Hepatocyte (in vitro differentiated cells): ENCODE data around the gene BRD3. TPM values are rescaled to one million over a fixed set of nuclear protein-coding genes. Genes with fewer than 3 reads are reported as not detected.

Experiments
- DNase-seq: peaks from one replicate; pipeline ENCODE4 v3.0.0-alpha.2; 2016; ENCODE audit warnings: low spot score
- H2AFZ ChIP-seq: fragments of 200-600 bp; sonication (generic); 2 replicates; pipeline ENCODE4 v1.6.0; 2016; ENCODE audit warnings: antibody characterized with exemption, mild to moderate bottlenecking
- H3K27ac ChIP-seq: fragments of 200-600 bp; sonication (generic); 2 replicates; pipeline ENCODE4 v1.5.1; 2016; ENCODE audit warnings: mild to moderate bottlenecking
- H3K27me3 ChIP-seq: fragments of 200-600 bp; sonication (generic); 2 replicates; pipeline ENCODE4 v1.6.1; 2016
- H3K36me3 ChIP-seq: fragments of 200-600 bp; sonication (generic); replicated peaks from 2 replicates; pipeline ENCODE4 v1.5.1; 2016; ENCODE audit warnings: low read depth; ENCODE audit not compliant: insufficient read depth
- H3K4me1 ChIP-seq: fragments of 200-600 bp; sonication (generic); 2 replicates; pipeline ENCODE4 v1.5.1; 2016; ENCODE audit warnings: mild to moderate bottlenecking, moderate library complexity; ENCODE audit not compliant: insufficient read depth
- H3K4me2 ChIP-seq: fragments of 200-600 bp; sonication (generic); 2 replicates; pipeline ENCODE4 v1.6.0; 2016
- H3K4me3 ChIP-seq: fragments of 200-600 bp; sonication (generic); 2 replicates; pipeline ENCODE4 v1.5.1; 2016; ENCODE audit warnings: mild to moderate bottlenecking
- H3K79me2 ChIP-seq: fragments of 200-600 bp; sonication (generic); 2 replicates; pipeline ENCODE4 v1.6.0; 2017; ENCODE audit warnings: mild to moderate bottlenecking
- H3K9me2 ChIP-seq: fragments of 200-600 bp; sonication (generic); replicated peaks from 2 replicates; pipeline ENCODE4 v1.6.0; 2017; ENCODE audit warnings: mild to moderate bottlenecking; ENCODE audit not compliant: insufficient read depth
- H3K9me3 ChIP-seq: fragments of 200-600 bp; sonication (generic); 2 replicates; pipeline ENCODE4 v1.5.1; 2016; ENCODE audit warnings: low read depth, mild to moderate bottlenecking
- H4K20me1 ChIP-seq: fragments of 200-600 bp; sonication (generic); 2 replicates; pipeline ENCODE4 v1.6.0; 2016; ENCODE audit warnings: mild to moderate bottlenecking; ENCODE audit not compliant: insufficient read depth, poor library complexity, severe bottlenecking
- CTCF ChIP-seq: fragments of 200-600 bp; sonication (generic); IDR thresholded peaks from 2 replicates; pipeline ENCODE4 v1.5.1; 2016; ENCODE audit warnings: antibody characterized with exemption, mild to moderate bottlenecking; ENCODE audit not compliant: poor library complexity
- EZH2 ChIP-seq: fragments of 200-600 bp; sonication (generic); IDR thresholded peaks from 2 replicates; pipeline ENCODE4 v1.6.1; 2016; ENCODE audit warnings: antibody characterized with exemption, mild to moderate bottlenecking, borderline replicate concordance
- EZH2phosphoT487 ChIP-seq: fragments of 200-600 bp; sonication (generic); IDR thresholded peaks from one replicate; pipeline ENCODE4 v1.6.1; 2018; ENCODE audit warnings: antibody characterized with exemption, mild to moderate bottlenecking, low read depth, moderate library complexity; ENCODE audit not compliant: unreplicated experiment, severe bottlenecking
- WGBS: methylation state at CpG from one replicate; pipeline ENCODE4 v1.1.6; 2016; ENCODE audit warnings: low lambda C conversion rate; ENCODE audit errors: missing lambda C conversion rate; 5-methylcytosine and 5-hydroxymethylcytosine counted together
- polyA plus RNA-seq: library from polyadenylated mRNA; unstranded; fragments of >200 nt; fragmentation: Nextera tagmentation; extraction: Ambion mirVana; gene quantifications from 2 replicates; pipeline ENCODE4 v1.2.1, GENCODE V29; 2016
- total RNA-seq: library from RNA; depleted of rRNA; stranded (reverse); fragments of >200 nt; gene quantifications from 2 replicates; pipeline ENCODE4 v1.2.3, GENCODE V29; 2014

The BRD3 gene
- total and polyA plus RNA-seq, 2 experiments from 2014 or later: 9.0 to 29.6 TPM

GRCh38 chr9:133986061-133986460 lies 81.8 kb downstream of the BRD3 start:
- Histone ChIP-seq H2AFZ (no peak overlapping the region), H3K9me3 (no peaks in the 10 kb centered on the region), H3K79me2 (peaks cover 94% of the 10 kb centered on the region), H4K20me1 (peaks cover 85% of the 10 kb centered on the region), H3K4me2 (no peak overlapping the region), H3K27me3 (no peaks in the 10 kb centered on the region), H3K36me3 (no peaks in the 10 kb centered on the region), H3K27ac (no peak overlapping the region), H3K9me2 (no peaks in the 10 kb centered on the region), H3K4me3 (no peak overlapping the region), H3K4me1 (peaks cover 14% of the 10 kb centered on the region)
- DNase-seq: no peak
- TF ChIP-seq CTCF: no peak
- WGBS: 82% methylated on average over 6 of the region's 6 CpGs

GRCh38 chr9:133982971-133983720 lies 84.7 kb downstream of the BRD3 start:
- WGBS: 88% methylated on average over 25 of the region's 25 CpGs
- Histone ChIP-seq H3K4me3 (no peak overlapping the region), H3K27ac (no peak overlapping the region), H3K9me2 (no peaks in the 10 kb centered on the region), H4K20me1 (peaks cover 85% of the 10 kb centered on the region), H2AFZ (no peak overlapping the region), H3K79me2 (peaks cover 100% of the 10 kb centered on the region), H3K36me3 (no peaks in the 10 kb centered on the region), H3K4me2 (no peak overlapping the region), H3K4me1 (peaks cover 31% of the 10 kb centered on the region), H3K9me3 (no peaks in the 10 kb centered on the region), H3K27me3 (no peaks in the 10 kb centered on the region)
- DNase-seq: no peak
- TF ChIP-seq EZH2 (no peak), CTCF (no peak), EZH2phosphoT487 (no peak)

GRCh38 chr9:133981958-133982681 lies 85.7 kb downstream of the BRD3 start:
- H3K4me1 ChIP-seq: peaks cover 34% of the 10 kb centered on the region
- DNase-seq: no peak
- H2AFZ ChIP-seq: no peak overlapping the region
- no peak overlapping the region for H3K4me3 ChIP-seq
- H3K36me3 ChIP-seq: no peaks in the 10 kb centered on the region
- H3K9me2 ChIP-seq: no peaks in the 10 kb centered on the region
- H3K4me2 ChIP-seq: no peak overlapping the region
- peaks cover 100% of the 10 kb centered on the region for H3K79me2 ChIP-seq
- no peak overlapping the region for H3K27ac ChIP-seq
- 93% methylated on average over 27 of the region's 28 CpGs for WGBS
- H3K9me3 ChIP-seq: no peaks in the 10 kb centered on the region
- no peaks in the 10 kb centered on the region for H3K27me3 ChIP-seq
- no peak for TF ChIP-seq CTCF
- no peak for TF ChIP-seq EZH2
- TF ChIP-seq EZH2phosphoT487: no peak
- H4K20me1 ChIP-seq: peaks cover 85% of the 10 kb centered on the region
